Measurements from ENCODE around the gene ADAMTSL1.

Gene ADAMTSL1

DNA sequence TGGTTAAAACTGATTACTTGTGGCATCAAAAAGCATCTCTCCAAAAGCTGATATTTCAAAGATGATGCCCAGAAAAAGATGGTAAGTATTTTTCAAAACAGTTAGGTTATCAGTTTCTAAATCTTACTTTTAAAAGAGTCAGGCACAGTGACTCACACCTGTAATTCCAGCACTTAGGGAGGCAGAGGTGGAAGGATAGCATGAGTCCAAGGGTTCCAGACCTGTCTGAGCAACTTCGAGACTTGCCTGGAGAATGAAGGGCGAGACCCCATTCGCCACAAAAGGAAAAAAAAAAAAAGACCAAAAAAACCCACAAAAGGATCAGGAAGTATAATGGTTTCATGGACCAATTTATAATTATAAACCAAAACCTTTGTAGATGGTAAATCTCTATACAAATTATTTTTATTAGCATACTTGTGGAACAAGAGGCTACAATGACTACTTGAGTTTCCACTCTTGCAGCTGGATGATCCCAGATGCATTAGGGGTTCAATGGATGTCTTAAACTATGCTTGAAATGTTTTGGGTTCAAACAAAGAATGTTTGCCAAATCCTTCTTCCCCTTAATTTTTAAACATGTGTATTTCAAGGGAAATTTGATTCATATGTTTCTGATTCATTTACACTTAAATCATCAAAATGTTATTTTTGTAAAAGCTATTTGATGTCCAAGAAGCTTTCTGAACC, 96.1 kb downstream of the ADAMTSL1 start:
- in situ Hi-C loops (cut with MboI; ENCODE audit: low pct_unique_long_range_greater_than_20kb, low sequenced_read_pairs, unreplicated experiment), result no loop called here
- no peak for TF ChIP-seq CTCF (IDR thresholded peaks at IDR 0.05; ENCODE audit: extremely low read depth, insufficient read depth, missing control alignments)
- DNase-seq (ENCODE audit: low spot score), result no peak

DNA sequence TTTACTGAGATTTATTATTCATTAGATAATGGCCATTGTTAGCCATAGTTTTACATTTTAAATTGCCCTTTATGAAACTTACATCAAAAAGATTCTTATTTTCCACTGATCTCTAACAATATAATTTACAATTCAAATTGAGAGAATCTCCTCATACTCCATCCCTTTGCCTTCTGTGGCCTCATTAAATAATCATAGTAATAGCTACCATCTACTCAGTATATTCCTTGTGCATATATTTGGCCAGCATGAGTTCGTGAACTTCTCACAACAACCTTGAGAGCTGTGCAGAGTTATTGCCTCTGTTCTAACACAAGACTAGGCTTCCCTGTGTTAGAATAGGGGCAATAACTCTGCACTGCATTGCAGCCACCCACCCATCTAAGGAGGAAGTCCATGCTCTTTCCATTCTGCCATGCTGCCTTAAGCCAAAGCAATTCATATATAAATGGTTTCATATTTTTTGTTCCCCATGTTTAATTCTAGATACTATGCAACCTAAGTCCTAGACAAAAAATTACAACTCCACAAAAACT, 99.1 kb downstream of the ADAMTSL1 start:
- in situ Hi-C loops (cut with MboI; ENCODE audit: low pct_unique_long_range_greater_than_20kb, low sequenced_read_pairs, unreplicated experiment), result no loop called here
- TF ChIP-seq CTCF (IDR thresholded peaks at IDR 0.05; ENCODE audit: extremely low read depth, insufficient read depth, missing control alignments), result no peak

DNA sequence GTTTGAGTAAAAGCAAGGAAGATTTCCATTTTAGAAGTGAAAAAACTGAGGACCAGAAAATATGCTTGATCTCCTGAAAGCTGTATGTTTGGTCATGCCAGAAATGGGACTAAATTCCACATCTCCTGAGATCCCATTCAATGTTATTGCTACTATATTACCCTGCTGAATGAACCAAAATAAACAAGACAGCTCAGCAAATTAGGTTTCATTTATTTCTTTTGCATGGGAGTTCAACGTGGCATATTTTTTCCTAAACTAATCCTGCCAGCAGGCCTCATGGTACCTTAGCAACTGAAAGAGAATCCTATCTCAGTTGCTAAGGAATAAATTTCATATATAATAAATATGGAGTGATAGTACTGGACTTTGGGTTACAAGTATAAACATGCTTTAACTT, 101.7 kb downstream of the ADAMTSL1 start:
- TF ChIP-seq CTCF (IDR thresholded peaks at IDR 0.05; ENCODE audit: extremely low read depth, insufficient read depth, missing control alignments), result no peak
- no peak for DNase-seq (ENCODE audit: low spot score)
- in situ Hi-C loops (cut with MboI; ENCODE audit: low pct_unique_long_range_greater_than_20kb, low sequenced_read_pairs, unreplicated experiment), result no loop called here

More for the DNA sequence above, 99.1 kb downstream of the ADAMTSL1 start:
- no peak for DNase-seq (ENCODE audit: low spot score)

- no peak for TF ChIP-seq CTCF (IDR thresholded peaks at IDR 0.05; ENCODE audit: extremely low read depth, insufficient read depth, missing control alignments)
- in situ Hi-C loops (cut with MboI; ENCODE audit: low pct_unique_long_range_greater_than_20kb, low sequenced_read_pairs, unreplicated experiment), result no loop called here
- DNase-seq (ENCODE audit: low spot score), result no peak
Measured at GRCh38 chr9:18579536-18579935, 105.6 kb downstream of the ADAMTSL1 start.

DNA sequence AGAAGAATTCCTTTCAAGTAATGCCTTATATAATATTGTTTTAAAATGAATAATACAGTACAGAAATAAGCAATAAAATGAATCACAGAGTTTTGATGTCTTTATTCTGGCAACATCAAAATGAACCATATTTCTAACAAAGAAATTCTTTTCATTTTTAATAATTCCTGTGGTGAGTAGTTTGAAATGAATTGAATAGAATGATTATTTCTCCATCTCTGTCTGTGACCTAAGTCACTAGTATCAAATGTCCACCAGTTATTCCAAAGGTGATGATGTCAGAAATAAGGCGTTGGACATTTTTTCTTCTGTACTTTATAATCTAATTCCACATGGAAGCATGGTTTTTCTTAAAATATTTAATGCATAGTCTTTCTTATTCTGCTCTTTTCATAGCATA, 106.2 kb downstream of the ADAMTSL1 start:
- TF ChIP-seq CTCF (IDR thresholded peaks at IDR 0.05; ENCODE audit: extremely low read depth, insufficient read depth, missing control alignments), result no peak
- no peak for DNase-seq (ENCODE audit: low spot score)
- in situ Hi-C loops (cut with MboI; ENCODE audit: low pct_unique_long_range_greater_than_20kb, low sequenced_read_pairs, unreplicated experiment), result no loop called here

GRCh38 chr9:18585996-18586395, 112.0 kb downstream of the ADAMTSL1 start:
- DNase-seq (ENCODE audit: low spot score), result no peak
- in situ Hi-C loops (cut with MboI; ENCODE audit: low pct_unique_long_range_greater_than_20kb, low sequenced_read_pairs, unreplicated experiment), result no loop called here
- TF ChIP-seq CTCF (IDR thresholded peaks at IDR 0.05; ENCODE audit: extremely low read depth, insufficient read depth, missing control alignments), result no peak
